ENCODE results near the gene PHLDB1. TPM values are rescaled to one million over a fixed set of nuclear protein-coding genes. Genes with fewer than 3 reads are reported as not detected.

Gene PHLDB1
- total and polyA plus RNA-seq, 3 donors from 2014 or later, result 51.1 to 102 (median 95.9) TPM

- DNase-seq, result no peak
- 89 to 91% methylated on average over 3 to 7 of the region's 7 CpGs for WGBS, 2 donors
- intact Hi-C loops (cut with DNase I; ENCODE audit: low total_unique reads), result no loop called here
- Histone ChIP-seq H3K27ac (no peak overlapping the region), H3K27me3 (no peaks in the 10 kb centered on the region), H3K4me1 (no peaks in the 10 kb centered on the region), H3K9me3 (no peaks in the 10 kb centered on the region), H3K36me3 (ENCODE audit: low read depth, missing control alignments) (no peaks in the 10 kb centered on the region), H3K4me3 (no peak overlapping the region)
- TF ChIP-seq CTCF (IDR thresholded peaks at IDR 0.05) (no peak), POLR2A (IDR thresholded peaks at IDR 0.05) (no peak)
Observed at GRCh38 chr11:118660681-118661424, 53.4 kb downstream of the PHLDB1 start.

- Histone ChIP-seq H3K27me3 (no peaks in the 10 kb centered on the region), H3K27ac (no peak overlapping the region), H3K4me3 (no peak overlapping the region), H3K4me1 (no peaks in the 10 kb centered on the region), H3K9me3 (no peaks in the 10 kb centered on the region), H3K36me3 (ENCODE audit: low read depth, missing control alignments) (no peaks in the 10 kb centered on the region)
- TF ChIP-seq POLR2A (IDR thresholded peaks at IDR 0.05), result no peak
- no peak for TF ChIP-seq CTCF (IDR thresholded peaks at IDR 0.05)
- intact Hi-C loops (cut with DNase I; ENCODE audit: low total_unique reads), result no loop called here
- 89 to 92% methylated on average over 12 to 19 of the region's 19 CpGs for WGBS, 2 donors
- no peak for DNase-seq
Observed at GRCh38 chr11:118661425-118662301, 54.2 kb downstream of the PHLDB1 start.

- Histone ChIP-seq H3K4me1 (no peaks in the 10 kb centered on the region), H3K9me3 (no peaks in the 10 kb centered on the region), H3K27me3 (no peaks in the 10 kb centered on the region), H3K4me3 (no peak overlapping the region), H3K36me3 (ENCODE audit: low read depth, missing control alignments) (no peaks in the 10 kb centered on the region), H3K27ac (no peak overlapping the region)
- WGBS, 2 donors, result 87 to 93% methylated on average over 3 to 8 of the region's 8 CpGs
- intact Hi-C loops (cut with DNase I; ENCODE audit: low total_unique reads), result no loop called here
- DNase-seq, result no peak
- TF ChIP-seq POLR2A (IDR thresholded peaks at IDR 0.05) (no peak), CTCF (IDR thresholded peaks at IDR 0.05) (no peak)
Observed at GRCh38 chr11:118662401-118663271, 55.2 kb downstream of the PHLDB1 start.

- TF ChIP-seq POLR2A (IDR thresholded peaks at IDR 0.05) (no peak), CTCF (IDR thresholded peaks at IDR 0.05) (no peak)
- 95 to 96% methylated on average over 4 of the region's 4 CpGs for WGBS, 2 donors
- DNase-seq, result no peak
- intact Hi-C loops (cut with DNase I; ENCODE audit: low total_unique reads), result no loop called here
- no peak overlapping the region for H3K4me3 ChIP-seq
- no peaks in the 10 kb centered on the region for H3K4me1 ChIP-seq
- H3K27me3 ChIP-seq, result no peaks in the 10 kb centered on the region
- H3K27ac ChIP-seq, result no peak overlapping the region
- no peaks in the 10 kb centered on the region for H3K36me3 ChIP-seq (ENCODE audit: low read depth, missing control alignments)
- H3K9me3 ChIP-seq, result no peaks in the 10 kb centered on the region
Observed at GRCh38 chr11:118663381-118663780, 56.0 kb downstream of the PHLDB1 start.
